ENCODE measurements around the gene ARL5C. TPM values are rescaled to one million over a fixed set of nuclear protein-coding genes. Genes with fewer than 3 reads are reported as not detected.

ARL5C gene
- total RNA-seq, 1 donor from 2014 or later = not detected

GRCh38 chr17:39141915-39142664 lies 23.9 kb downstream of the ARL5C start:
- no peak overlapping the region for H3K9ac ChIP-seq
- H3K27me3 Mint-ChIP-seq (ENCODE audit: insufficient read depth, low read depth) = peaks cover 12% of the 10 kb centered on the region
- H3F3A ChIP-seq (ENCODE audit: low read depth) = no peaks in the 10 kb centered on the region
- no peaks in the 10 kb centered on the region for H3K4me1 ChIP-seq
- H2AFZ ChIP-seq (replicated peaks) = no peak overlapping the region
- H3K4me2 ChIP-seq = no peak overlapping the region
- H4K20me1 ChIP-seq (ENCODE audit: low read depth) = no peaks in the 10 kb centered on the region
- H3K36me3 Mint-ChIP-seq = no peaks in the 10 kb centered on the region
- H3K27ac Mint-ChIP-seq = no peak overlapping the region
- no peak overlapping the region for H3K4me3 ChIP-seq
- H3K36me3 ChIP-seq = no peaks in the 10 kb centered on the region
- H3K9me3 ChIP-seq (ENCODE audit: low read depth) = no peaks in the 10 kb centered on the region
- no peaks in the 10 kb centered on the region for H3K27me3 ChIP-seq
- no peak for TF ChIP-seq EZH2phosphoT487 (IDR thresholded peaks at IDR 0.05)
- no peak for TF ChIP-seq EZH2 (IDR thresholded peaks at IDR 0.05)
- TF ChIP-seq CTCF (IDR thresholded peaks at IDR 0.05) = no peak
- no peak overlapping the region for H3K4me3 Mint-ChIP-seq
- no peak overlapping the region for H3K27ac ChIP-seq
- no peak for DNase-seq (ENCODE audit: low spot score)
- no peaks in the 10 kb centered on the region for H3K9me3 Mint-ChIP-seq
- H3K79me2 ChIP-seq (ENCODE audit: low read depth) = no peaks in the 10 kb centered on the region
- H3K4me1 Mint-ChIP-seq = peaks cover 9% of the 10 kb centered on the region

GRCh38 chr17:39141294-39141693 lies 24.7 kb downstream of the ARL5C start:
- H3K36me3 ChIP-seq = no peaks in the 10 kb centered on the region
- H3K27me3 Mint-ChIP-seq (ENCODE audit: insufficient read depth, low read depth) = peaks cover 11% of the 10 kb centered on the region
- H3F3A ChIP-seq (ENCODE audit: low read depth) = no peaks in the 10 kb centered on the region
- no peaks in the 10 kb centered on the region for H3K9me3 ChIP-seq (ENCODE audit: low read depth)
- H4K20me1 ChIP-seq (ENCODE audit: low read depth) = no peaks in the 10 kb centered on the region
- H3K27ac ChIP-seq = no peak overlapping the region
- H3K9ac ChIP-seq = no peak overlapping the region
- H3K4me2 ChIP-seq = no peak overlapping the region
- no peak overlapping the region for H3K27ac Mint-ChIP-seq
- H3K4me3 Mint-ChIP-seq = no peak overlapping the region
- H3K4me1 Mint-ChIP-seq = peaks cover 9% of the 10 kb centered on the region
- no peaks in the 10 kb centered on the region for H3K36me3 Mint-ChIP-seq
- H3K9me3 Mint-ChIP-seq = no peaks in the 10 kb centered on the region
- no peaks in the 10 kb centered on the region for H3K79me2 ChIP-seq (ENCODE audit: low read depth)
- H3K4me1 ChIP-seq = no peaks in the 10 kb centered on the region
- H3K4me3 ChIP-seq = no peak overlapping the region
- H2AFZ ChIP-seq (replicated peaks) = no peak overlapping the region
- TF ChIP-seq EZH2 (IDR thresholded peaks at IDR 0.05) (no peak), EZH2phosphoT487 (IDR thresholded peaks at IDR 0.05) (no peak), CTCF (IDR thresholded peaks at IDR 0.05) (no peak)
- H3K27me3 ChIP-seq = no peaks in the 10 kb centered on the region
- DNase-seq (ENCODE audit: low spot score) = no peak

GRCh38 chr17:39139561-39139960 lies 26.4 kb downstream of the ARL5C start:
- peaks cover 9% of the 10 kb centered on the region for H3K4me1 Mint-ChIP-seq
- Histone ChIP-seq H3K4me2 (no peak overlapping the region), H3K4me1 (no peaks in the 10 kb centered on the region), H3F3A (ENCODE audit: low read depth) (no peaks in the 10 kb centered on the region), H3K9ac (no peak overlapping the region), H2AFZ (replicated peaks) (no peak overlapping the region), H3K9me3 (ENCODE audit: low read depth) (no peaks in the 10 kb centered on the region), H3K79me2 (ENCODE audit: low read depth) (no peaks in the 10 kb centered on the region), H3K27me3 (no peaks in the 10 kb centered on the region), H3K4me3 (no peak overlapping the region), H4K20me1 (ENCODE audit: low read depth) (no peaks in the 10 kb centered on the region), H3K36me3 (no peaks in the 10 kb centered on the region), H3K27ac (no peak overlapping the region)
- no peak for TF ChIP-seq CTCF (IDR thresholded peaks at IDR 0.05)
- TF ChIP-seq EZH2 (IDR thresholded peaks at IDR 0.05) = no peak
- no peak for TF ChIP-seq EZH2phosphoT487 (IDR thresholded peaks at IDR 0.05)
- no peaks in the 10 kb centered on the region for H3K9me3 Mint-ChIP-seq
- no peak overlapping the region for H3K4me3 Mint-ChIP-seq
- H3K36me3 Mint-ChIP-seq = no peaks in the 10 kb centered on the region
- no peak for DNase-seq (ENCODE audit: low spot score)
- H3K27me3 Mint-ChIP-seq (ENCODE audit: insufficient read depth, low read depth) = peaks cover 9% of the 10 kb centered on the region
- no peak overlapping the region for H3K27ac Mint-ChIP-seq
